Body of pancreas (tissue), 4 donors: ENCODE results near the gene FZD2.

ENCODE experiments used
- POLR2A ChIP-seq, 3 donors: fragments of 450-650 bp; IDR thresholded peaks; one replicate each; pipeline ENCODE4 v1.6.1; 2016; ENCODE audit warnings: antibody characterized with exemption in 3 of 3, mild to moderate bottlenecking in 2 of 3
- TF ChIP-seq, protein P1 (sequence below), 7 experiments: fragments of 450-650 bp in 4 of 7; fragments of 200-600 bp in 3 of 7; sonication (generic) in 3 of 7; IDR thresholded peaks; one replicate each; pipeline ENCODE4 v1.5.1; 2016 to 2019; ENCODE audit warnings: antibody characterized with exemption in 7 of 7

DNA sequence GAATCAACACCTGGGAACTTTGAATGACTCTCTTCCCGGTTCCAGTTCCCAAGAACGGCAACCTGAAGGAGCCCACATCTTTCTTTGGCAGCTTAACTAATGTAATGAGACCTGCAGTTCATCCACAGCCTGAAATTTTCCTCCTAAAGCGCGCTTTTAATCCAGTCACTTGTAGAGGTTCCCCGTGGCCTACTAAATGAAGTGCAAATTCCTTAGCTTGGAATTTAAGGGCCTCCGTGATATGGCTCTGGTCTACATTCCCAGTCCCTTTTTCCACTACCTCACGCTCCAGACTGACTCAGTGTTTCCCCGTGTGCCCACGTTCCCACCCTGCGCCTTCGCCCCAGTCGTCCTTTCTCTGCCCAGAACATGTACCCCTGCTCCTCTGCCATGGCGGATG lies 27.2 kb downstream of the FZD2 start:
- TF ChIP-seq, protein P1, sequence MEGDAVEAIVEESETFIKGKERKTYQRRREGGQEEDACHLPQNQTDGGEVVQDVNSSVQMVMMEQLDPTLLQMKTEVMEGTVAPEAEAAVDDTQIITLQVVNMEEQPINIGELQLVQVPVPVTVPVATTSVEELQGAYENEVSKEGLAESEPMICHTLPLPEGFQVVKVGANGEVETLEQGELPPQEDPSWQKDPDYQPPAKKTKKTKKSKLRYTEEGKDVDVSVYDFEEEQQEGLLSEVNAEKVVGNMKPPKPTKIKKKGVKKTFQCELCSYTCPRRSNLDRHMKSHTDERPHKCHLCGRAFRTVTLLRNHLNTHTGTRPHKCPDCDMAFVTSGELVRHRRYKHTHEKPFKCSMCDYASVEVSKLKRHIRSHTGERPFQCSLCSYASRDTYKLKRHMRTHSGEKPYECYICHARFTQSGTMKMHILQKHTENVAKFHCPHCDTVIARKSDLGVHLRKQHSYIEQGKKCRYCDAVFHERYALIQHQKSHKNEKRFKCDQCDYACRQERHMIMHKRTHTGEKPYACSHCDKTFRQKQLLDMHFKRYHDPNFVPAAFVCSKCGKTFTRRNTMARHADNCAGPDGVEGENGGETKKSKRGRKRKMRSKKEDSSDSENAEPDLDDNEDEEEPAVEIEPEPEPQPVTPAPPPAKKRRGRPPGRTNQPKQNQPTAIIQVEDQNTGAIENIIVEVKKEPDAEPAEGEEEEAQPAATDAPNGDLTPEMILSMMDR (IDR thresholded peaks at IDR 0.05): no peak
- TF ChIP-seq POLR2A (IDR thresholded peaks at IDR 0.05): no peak
